ENCODE data around the gene GMDS.

- TF ChIP-seq JUN (IDR thresholded peaks at IDR 0.05; ENCODE audit: borderline replicate concordance, insufficient read depth, insufficient read length, low read depth): no peak
- no peak for TF ChIP-seq CTCF (IDR thresholded peaks at IDR 0.05; ENCODE audit: extremely low read depth in 1 of 2, insufficient read depth in 1 of 2, low read depth in 1 of 2, low read length in 2 of 2)
- TF ChIP-seq POLR2A (IDR thresholded peaks at IDR 0.05; ENCODE audit: low read depth, low read length): no peak
- TF ChIP-seq POLR2AphosphoS5 (IDR thresholded peaks at IDR 0.05; ENCODE audit: insufficient read depth, low read depth, low read length): no peak
- no peak for TF ChIP-seq MAX (IDR thresholded peaks at IDR 0.05; ENCODE audit: insufficient read depth, insufficient read length)
- TF ChIP-seq EZH2 (IDR thresholded peaks at IDR 0.05; ENCODE audit: borderline replicate concordance, low read depth, low read length, severe bottlenecking): no peak
- no peak for TF ChIP-seq FOS (IDR thresholded peaks at IDR 0.05; ENCODE audit: borderline replicate concordance, insufficient read depth, low read length)
- no peak for TF ChIP-seq MYC (IDR thresholded peaks at IDR 0.05; ENCODE audit: low read depth, low read length)
- no peak for TF ChIP-seq GATA2 (IDR thresholded peaks at IDR 0.05; ENCODE audit: insufficient read depth, insufficient read length, low read depth, low read length)
Measured at GRCh38 chr6:1639430-1639829, 606.0 kb downstream of the GMDS start.

Measured in endothelial cell of umbilical vein (primary cell).